ENCODE data around the gene GPC3. TPM values are rescaled to one million over a fixed set of nuclear protein-coding genes. Genes with fewer than 3 reads are reported as not detected.
"Not testable (repeated sequence)": the region's sequence is repeated elsewhere in the genome, so short reads cannot be mapped to it uniquely, and the experiment has no call there.

Gene GPC3
- total RNA-seq, 3 donors from 2014 or later (not counting 1 experiment from before 2014, with no cell fraction given) = not detected

- no peak for ATAC-seq
- Mint-ChIP-seq H3K9me3 (no peaks in the 10 kb centered on the region), H3K27me3 (ENCODE audit: low read depth in 2 of 2) (peaks cover 4 to 42% of the 10 kb centered on the region in 2 donors), H3K4me3 (no peak overlapping the region), H3K36me3 (no peaks in the 10 kb centered on the region), H3K4me1 (no peaks in the 10 kb centered on the region), H3K27ac (no peak overlapping the region)
- intact Hi-C loops (cut with micrococcal nuclease) = no loop called here
- WGBS (ENCODE audit: insufficient coverage) = 86% methylated on average over 1 of the region's 2 CpGs
- Histone ChIP-seq H3K27ac (ENCODE audit: low read length) (no peak overlapping the region), H3K36me3 (ENCODE audit: control insufficient read depth, insufficient read depth, low read length) (no peaks in the 10 kb centered on the region), H3K4me3 (ENCODE audit: low read length) (no peak overlapping the region), H3K4me1 (ENCODE audit: control insufficient read depth, insufficient read depth, low read length) (no peaks in the 10 kb centered on the region), H3K27me3 (ENCODE audit: control insufficient read depth, insufficient read depth, low read length) (no peaks in the 10 kb centered on the region), H3K9me3 (ENCODE audit: control insufficient read depth, insufficient read depth, low read length) (no peaks in the 10 kb centered on the region)
- TF ChIP-seq CTCF (IDR thresholded peaks at IDR 0.05) = no peak
- no peak for DNase-seq
Measured at GRCh38 chrX:133994576-133994975, 9.2 kb upstream of the GPC3 start.

- Mint-ChIP-seq H3K36me3 (no peaks in the 10 kb centered on the region), H3K4me3 (no peak overlapping the region)
- no peak for TF ChIP-seq CTCF (IDR thresholded peaks at IDR 0.05)
Measured at GRCh38 chrX:133992882-133993281, 7.5 kb upstream of the GPC3 start.

GRCh38 chrX:133991814-133992213 lies 6.4 kb upstream of the GPC3 start:
- no peak overlapping the region for H3K27ac ChIP-seq (ENCODE audit: low read length)
- no peak overlapping the region for H3K4me3 Mint-ChIP-seq
- DNase-seq = no peak
- no peaks in the 10 kb centered on the region for H3K4me1 ChIP-seq (ENCODE audit: control insufficient read depth, insufficient read depth, low read length)
- no peaks in the 10 kb centered on the region for H3K9me3 ChIP-seq (ENCODE audit: control insufficient read depth, insufficient read depth, low read length)
- WGBS (ENCODE audit: insufficient coverage) = 90% methylated on average over 4 of the region's 5 CpGs
- no peaks in the 10 kb centered on the region for H3K36me3 ChIP-seq (ENCODE audit: control insufficient read depth, insufficient read depth, low read length)
- peaks cover 15 to 26% of the 10 kb centered on the region in 2 donors for H3K27me3 Mint-ChIP-seq (ENCODE audit: low read depth in 2 of 2)
- no peak for TF ChIP-seq CTCF (IDR thresholded peaks at IDR 0.05)
- H3K27ac Mint-ChIP-seq = no peak overlapping the region
- H3K36me3 Mint-ChIP-seq = no peaks in the 10 kb centered on the region
- intact Hi-C loops (cut with micrococcal nuclease) = no loop called here
- no peaks in the 10 kb centered on the region for H3K4me1 Mint-ChIP-seq
- H3K9me3 Mint-ChIP-seq = no peaks in the 10 kb centered on the region
- no peak overlapping the region for H3K4me3 ChIP-seq (ENCODE audit: low read length)
- no peaks in the 10 kb centered on the region for H3K27me3 ChIP-seq (ENCODE audit: control insufficient read depth, insufficient read depth, low read length)
- no peak for ATAC-seq

More at GRCh38 chrX:133992882-133993281, 7.5 kb upstream of the GPC3 start:
- Histone ChIP-seq H3K9me3 (ENCODE audit: control insufficient read depth, insufficient read depth, low read length) (no peaks in the 10 kb centered on the region), H3K27ac (ENCODE audit: low read length) (no peak overlapping the region), H3K4me1 (ENCODE audit: control insufficient read depth, insufficient read depth, low read length) (no peaks in the 10 kb centered on the region), H3K4me3 (ENCODE audit: low read length) (no peak overlapping the region), H3K36me3 (ENCODE audit: control insufficient read depth, insufficient read depth, low read length) (no peaks in the 10 kb centered on the region), H3K27me3 (ENCODE audit: control insufficient read depth, insufficient read depth, low read length) (no peaks in the 10 kb centered on the region)
- WGBS (ENCODE audit: insufficient coverage) = 84% methylated on average over 2 of the region's 4 CpGs
- DNase-seq (no peak), ATAC-seq (no peak)
- no peaks in the 10 kb centered on the region for H3K9me3 Mint-ChIP-seq
- peaks cover 5 to 37% of the 10 kb centered on the region in 2 donors for H3K27me3 Mint-ChIP-seq (ENCODE audit: low read depth in 2 of 2)
- intact Hi-C loops (cut with micrococcal nuclease) = no loop called here
- no peak overlapping the region for H3K27ac Mint-ChIP-seq
- H3K4me1 Mint-ChIP-seq = no peaks in the 10 kb centered on the region

GRCh38 chrX:133991057-133991456 lies 5.7 kb upstream of the GPC3 start:
- H3K4me3 Mint-ChIP-seq; H3K27ac ChIP-seq (ENCODE audit: low read length); H3K4me3 ChIP-seq (ENCODE audit: low read length); H3K36me3 ChIP-seq (ENCODE audit: control insufficient read depth, insufficient read depth, low read length); H3K27me3 ChIP-seq (ENCODE audit: control insufficient read depth, insufficient read depth, low read length); H3K9me3 Mint-ChIP-seq; H3K27ac Mint-ChIP-seq; DNase-seq; H3K4me1 ChIP-seq (ENCODE audit: control insufficient read depth, insufficient read depth, low read length); H3K9me3 ChIP-seq (ENCODE audit: control insufficient read depth, insufficient read depth, low read length); ATAC-seq; H3K36me3 Mint-ChIP-seq; H3K4me1 Mint-ChIP-seq; intact Hi-C loops (cut with micrococcal nuclease): not testable (repeated sequence)
- 100% methylated on average over 3 of the region's 3 CpGs for WGBS (ENCODE audit: insufficient coverage)
- H3K27me3 Mint-ChIP-seq (ENCODE audit: low read depth in 2 of 2) = peaks cover 15 to 24% of the 10 kb centered on the region in 2 donors

Measured in natural killer cell (primary cell).